Left ventricle myocardium inferior (tissue), 1 donor: Measurements from ENCODE around the gene PLA2R1. TPM values are rescaled to one million over a fixed set of nuclear protein-coding genes. Genes with fewer than 3 reads are reported as not detected.

Experiments used
- DNase-seq: peaks from one replicate; pipeline ENCODE4 v3.0.0-alpha.2; 2020
- H3K27ac ChIP-seq: fragments of 200-600 bp; replicated peaks from 2 replicates; pipeline ENCODE4 v1.8.0; 2021
- H3K27me3 ChIP-seq: fragments of 200-600 bp; 2 replicates; pipeline ENCODE4 v1.8.0; 2021; ENCODE audit warnings: low read depth
- H3K36me3 ChIP-seq: fragments of 200-600 bp; 2 replicates; pipeline ENCODE4 v1.8.0; 2021
- H3K4me1 ChIP-seq: fragments of 200-600 bp; 2 replicates; pipeline ENCODE4 v1.8.0; 2021
- H3K4me3 ChIP-seq: fragments of 200-600 bp; 2 replicates; pipeline ENCODE4 v1.8.0; 2021; ENCODE audit warnings: mild to moderate bottlenecking, moderate library complexity
- H3K9me3 ChIP-seq: fragments of 200-600 bp; replicated peaks from 2 replicates; pipeline ENCODE4 v1.8.0; 2021
- CTCF ChIP-seq: fragments of 200-600 bp; IDR thresholded peaks from 2 replicates; pipeline ENCODE4 v1.8.0; 2021; ENCODE audit warnings: antibody characterized with exemption, mild to moderate bottlenecking, borderline replicate concordance
- intact Hi-C: fragments of 100-400 bp; cut with micrococcal nuclease; formaldehyde crosslinking; loops from one replicate; pipeline ENCODE4 v1.11.0; 2022
- total RNA-seq: library from RNA; stranded (reverse); fragmentation: NEBNext Ultra II Directional; extraction: Animal tissue kit (Norgen Biotek cat#: 25700); gene quantifications from one replicate; pipeline ENCODE4 v1.2.1, GENCODE V29; 2021
- donor health status: DM: no; HTN: yes; CAD: no; lungs with severe emphysema.

The PLA2R1 gene
- total RNA-seq, 1 donor from 2014 or later: 2.3 TPM

DNA sequence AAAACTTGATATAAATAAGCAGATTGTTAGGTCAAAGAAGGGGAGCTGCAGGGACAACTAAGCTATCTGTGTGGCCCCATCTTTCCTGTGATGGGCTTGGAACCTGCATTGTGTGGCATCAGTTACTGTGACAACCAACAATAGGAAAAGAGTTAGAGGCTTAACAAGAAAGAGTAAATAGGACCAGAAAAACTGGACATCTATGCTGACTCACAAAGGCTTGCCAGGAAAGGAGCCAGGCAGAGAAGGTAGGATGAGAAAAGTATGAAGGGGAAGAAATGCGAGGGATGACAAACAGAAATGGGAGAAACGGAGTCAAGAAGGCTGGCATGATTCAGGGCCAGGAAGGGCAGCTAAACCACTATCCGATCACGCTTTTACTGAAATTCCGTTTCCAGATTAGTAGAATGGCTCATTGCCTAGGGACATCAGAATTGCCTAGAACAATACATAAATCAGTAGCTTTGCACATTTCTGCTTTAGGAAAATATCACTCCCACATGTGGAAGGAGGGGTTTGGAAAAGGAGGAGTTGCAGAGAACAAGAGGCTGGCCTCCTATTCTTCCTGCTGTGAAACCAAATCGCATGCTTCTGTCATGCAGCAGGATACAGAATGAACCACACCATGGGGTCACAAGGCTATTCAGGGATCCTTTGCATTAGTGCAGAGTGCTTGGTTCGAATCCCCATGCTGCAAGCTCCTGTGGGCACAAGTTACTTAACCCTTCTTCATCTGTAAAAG, 7.3 kb downstream of the PLA2R1 start:
- no peak overlapping the region for H3K27ac ChIP-seq
- intact Hi-C loops: no loop called here
- H3K4me3 ChIP-seq: no peak overlapping the region

DNA sequence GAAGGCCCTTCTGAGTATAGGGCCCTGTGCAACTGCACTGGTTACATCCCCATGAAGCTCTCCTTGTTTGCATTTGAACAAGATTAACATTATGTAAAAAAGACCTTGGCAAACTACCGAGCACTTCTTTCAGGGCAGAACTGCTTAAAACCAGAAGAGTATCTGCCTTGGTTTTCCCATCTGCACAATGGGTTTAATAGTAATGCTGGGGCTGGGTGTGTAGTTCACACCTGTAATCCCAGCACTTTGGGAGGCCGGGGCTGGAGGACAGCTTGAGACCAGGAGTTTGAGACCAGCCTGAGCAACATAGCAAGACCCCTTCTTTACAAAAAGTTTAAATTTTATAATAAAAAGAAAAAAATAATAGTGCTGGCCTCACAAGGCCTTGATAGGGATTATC, 8.5 kb downstream of the PLA2R1 start:
- Histone ChIP-seq H3K36me3 (no peaks in the 10 kb centered on the region), H3K9me3 (no peaks in the 10 kb centered on the region), H3K4me1 (peaks cover 13% of the 10 kb centered on the region), H3K4me3 (no peak overlapping the region), H3K27me3 (no peaks in the 10 kb centered on the region), H3K27ac (no peak overlapping the region)
- intact Hi-C loops: no loop called here
- no peak for DNase-seq
- TF ChIP-seq CTCF: no peak

More for the DNA sequence above, 7.3 kb downstream of the PLA2R1 start:
- Histone ChIP-seq H3K4me1 (peaks cover 13% of the 10 kb centered on the region), H3K9me3 (no peaks in the 10 kb centered on the region), H3K36me3 (no peaks in the 10 kb centered on the region), H3K27me3 (peaks cover 6% of the 10 kb centered on the region)
- DNase-seq: no peak
- no peak for TF ChIP-seq CTCF

DNA sequence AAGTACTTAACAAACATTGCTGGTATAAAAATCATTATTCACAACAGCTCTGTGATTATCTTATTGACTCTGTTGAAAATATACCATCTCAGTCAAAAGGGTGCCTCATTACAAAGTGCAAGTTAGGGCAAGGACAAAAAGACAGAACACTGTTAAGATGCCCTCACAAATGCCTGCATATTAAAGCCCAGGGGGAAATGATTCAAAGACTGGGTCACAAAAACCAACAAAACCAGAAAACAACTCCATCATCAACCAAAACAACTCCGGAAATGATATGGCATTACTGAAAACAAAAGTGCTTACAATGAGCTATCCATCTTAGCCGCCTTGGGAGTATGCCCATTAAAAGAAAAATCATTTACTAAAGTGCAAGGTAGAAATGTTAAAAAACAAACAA, 9.9 kb downstream of the PLA2R1 start:
- DNase-seq: no peak
- Histone ChIP-seq H3K9me3 (no peaks in the 10 kb centered on the region), H3K4me3 (no peak overlapping the region), H3K36me3 (no peaks in the 10 kb centered on the region), H3K27ac (no peak overlapping the region), H3K27me3 (no peaks in the 10 kb centered on the region), H3K4me1 (peaks cover 13% of the 10 kb centered on the region)
- TF ChIP-seq CTCF: no peak
- intact Hi-C loops: no loop called here

DNA sequence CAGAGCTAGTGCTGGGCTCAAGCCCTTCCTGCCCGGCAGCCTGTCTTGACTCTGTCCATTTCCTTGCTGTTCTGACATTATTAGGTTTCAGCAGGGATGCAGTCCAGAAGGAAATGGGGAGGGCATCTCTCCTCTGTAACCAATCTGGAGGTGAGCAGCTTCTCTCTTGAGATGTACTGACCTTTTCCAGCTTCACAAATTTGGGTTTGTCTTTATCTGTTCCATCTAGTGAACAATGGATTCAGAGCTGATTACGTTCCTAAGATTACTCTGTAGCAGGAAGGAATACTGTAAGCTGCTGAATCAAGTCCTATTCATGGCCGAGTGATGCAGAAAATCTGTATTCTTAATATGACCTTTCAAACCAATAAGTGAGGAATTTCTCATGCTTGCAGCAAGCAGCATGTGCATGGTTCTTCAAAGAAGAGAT, 11.0 kb downstream of the PLA2R1 start:
- no peak overlapping the region for H3K27ac ChIP-seq
- intact Hi-C loops: no loop called here
- no peaks in the 10 kb centered on the region for H3K27me3 ChIP-seq
- H3K4me1 ChIP-seq: peaks cover 13% of the 10 kb centered on the region
- no peak for TF ChIP-seq CTCF
- H3K4me3 ChIP-seq: no peak overlapping the region
- no peaks in the 10 kb centered on the region for H3K36me3 ChIP-seq
- H3K9me3 ChIP-seq: no peaks in the 10 kb centered on the region
- no peak for DNase-seq

DNA sequence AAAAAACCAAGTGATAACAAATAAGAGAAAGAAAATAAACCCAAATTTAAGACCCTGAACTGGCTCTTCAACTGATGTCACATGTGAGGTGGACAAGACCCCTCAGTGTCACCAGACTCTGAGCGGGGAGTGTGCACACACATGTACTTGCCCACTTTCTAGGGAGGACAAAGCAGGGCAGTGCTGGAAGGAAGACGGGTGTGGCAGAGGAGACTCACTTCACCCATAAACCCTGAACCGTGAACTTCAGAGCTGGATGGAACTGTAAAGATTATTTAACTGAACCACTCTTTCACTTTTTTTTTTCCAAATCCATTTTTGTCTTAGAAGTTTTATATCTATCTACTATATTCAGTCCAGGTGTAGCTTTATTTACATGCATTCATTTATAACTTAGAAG, 12.3 kb downstream of the PLA2R1 start:
- Histone ChIP-seq H3K27me3 (no peaks in the 10 kb centered on the region), H3K27ac (no peak overlapping the region), H3K9me3 (no peaks in the 10 kb centered on the region), H3K4me1 (peaks cover 13% of the 10 kb centered on the region), H3K4me3 (no peak overlapping the region), H3K36me3 (no peaks in the 10 kb centered on the region)
- no peak for DNase-seq
- intact Hi-C loops: no loop called here
- TF ChIP-seq CTCF: no peak
